Smooth muscle cell (in vitro differentiated cells): ENCODE data around the gene PCNX2. TPM values are rescaled to one million over a fixed set of nuclear protein-coding genes. Genes with fewer than 3 reads are reported as not detected.

Experiments
- DNase-seq: peaks from one replicate; lab custom pipeline; 2025; ENCODE audit not compliant: unreplicated experiment; lab: John Stamatoyannopoulos, UW
- H2AFZ ChIP-seq: fragments of 200-600 bp; sonication (generic); 2 replicates; pipeline ENCODE4 v1.6.0; 2016; ENCODE audit warnings: antibody characterized with exemption, low read depth, mild to moderate bottlenecking
- H3F3A ChIP-seq: fragments of 200-600 bp; sonication (generic); 2 replicates; pipeline ENCODE4 v1.6.0; 2017; ENCODE audit warnings: antibody characterized with exemption, low read depth
- H3K27ac ChIP-seq: fragments of 200-600 bp; sonication (generic); 2 replicates; pipeline ENCODE4 v1.5.1; 2016; ENCODE audit warnings: low read depth, mild to moderate bottlenecking
- H3K27me3 ChIP-seq: fragments of 200-600 bp; sonication (generic); 2 replicates; pipeline ENCODE4 v1.6.1; 2016; ENCODE audit warnings: low read depth, mild to moderate bottlenecking
- H3K36me3 ChIP-seq: fragments of 200-600 bp; sonication (generic); 2 replicates; pipeline ENCODE4 v1.5.1; 2016; ENCODE audit warnings: low read depth
- H3K4me1 ChIP-seq: fragments of 200-600 bp; sonication (generic); 2 replicates; pipeline ENCODE4 v1.5.1; 2016; ENCODE audit warnings: low read depth
- H3K4me2 ChIP-seq: fragments of 200-600 bp; sonication (generic); 2 replicates; pipeline ENCODE4 v1.6.0; 2016; ENCODE audit warnings: mild to moderate bottlenecking
- H3K4me3 ChIP-seq: fragments of 200-600 bp; sonication (generic); 2 replicates; pipeline ENCODE4 v1.5.1; 2016; ENCODE audit warnings: mild to moderate bottlenecking
- H3K79me2 ChIP-seq: fragments of 200-600 bp; sonication (generic); 2 replicates; pipeline ENCODE4 v1.6.0; 2016; ENCODE audit warnings: low read depth, mild to moderate bottlenecking
- H3K9ac ChIP-seq: fragments of 200-600 bp; sonication (generic); 2 replicates; pipeline ENCODE4 v1.6.0; 2016; ENCODE audit warnings: low read depth
- H3K9me3 ChIP-seq: fragments of 200-600 bp; sonication (generic); replicated peaks from 2 replicates; pipeline ENCODE4 v1.5.1; 2016; ENCODE audit warnings: low read depth
- H4K20me1 ChIP-seq: fragments of 200-600 bp; sonication (generic); 2 replicates; pipeline ENCODE4 v1.6.0; 2016; ENCODE audit warnings: low read depth
- CTCF ChIP-seq: fragments of 200-600 bp; sonication (generic); IDR thresholded peaks from 2 replicates; pipeline ENCODE4 v1.5.1; 2017; ENCODE audit warnings: borderline replicate concordance, mild to moderate bottlenecking, antibody characterized with exemption; ENCODE audit not compliant: insufficient read depth, poor library complexity, severe bottlenecking
- WGBS: methylation state at CpG from one replicate; pipeline ENCODE4 v1.1.7; 2016; ENCODE audit warnings: low lambda C conversion rate; 5-methylcytosine and 5-hydroxymethylcytosine counted together
- polyA plus RNA-seq: library from polyadenylated mRNA; unstranded; fragments of >200 nt; fragmentation: Nextera tagmentation; extraction: Ambion mirVana; gene quantifications from 2 replicates; pipeline ENCODE4 v1.2.1, GENCODE V29; 2016
- total RNA-seq: library from RNA; depleted of rRNA; stranded (reverse); fragments of >200 nt; gene quantifications from 2 replicates; pipeline ENCODE4 v1.2.3, GENCODE V29; 2014

The PCNX2 gene
- total and polyA plus RNA-seq, 2 experiments from 2014 or later, result 4.7 to 18.2 TPM

DNA sequence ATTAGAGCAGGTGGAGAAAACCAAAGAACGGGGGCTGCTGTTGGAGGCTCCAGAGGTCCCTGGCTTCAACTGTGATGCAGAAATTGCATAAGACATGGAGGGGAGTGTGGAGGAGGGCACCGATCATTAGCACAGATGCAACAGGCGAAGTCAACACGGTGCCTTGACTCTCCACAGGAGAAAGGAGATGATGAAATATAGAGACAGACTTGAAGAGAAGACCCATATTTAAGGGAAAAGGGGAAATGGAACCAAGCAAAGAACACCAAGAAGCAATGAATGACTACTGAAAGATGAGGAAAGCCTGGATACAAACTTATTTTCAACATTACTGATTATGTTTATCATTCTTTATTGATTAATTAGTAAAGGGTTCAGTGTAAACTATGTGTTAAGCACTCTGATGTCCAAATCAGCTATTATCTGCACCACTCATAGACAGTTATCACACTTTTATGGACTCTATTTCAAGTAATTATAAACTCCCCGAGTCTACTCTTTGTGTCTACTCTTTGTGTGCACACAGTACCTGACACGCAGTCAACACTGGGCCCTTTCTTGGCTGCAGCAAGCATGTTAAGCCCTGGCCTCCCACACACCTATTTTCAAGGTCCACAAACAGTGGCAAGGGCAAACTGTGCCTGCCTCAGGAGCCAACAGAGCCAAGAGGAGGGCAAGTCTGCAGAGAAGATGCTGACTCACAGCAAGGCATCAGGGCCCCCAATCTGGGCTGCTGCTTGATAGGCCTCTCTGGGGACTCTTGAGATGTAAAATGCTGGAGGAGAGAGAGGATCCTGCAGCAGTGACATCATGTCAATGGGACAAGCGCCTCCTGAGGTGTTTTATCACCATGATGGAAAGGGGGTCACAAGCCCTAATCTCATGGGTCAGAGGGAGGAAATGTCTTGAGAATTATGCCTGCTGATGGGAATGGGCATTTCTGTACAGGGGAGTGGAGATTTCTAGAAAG lies 17.6 kb downstream of the PCNX2 start:
- Histone ChIP-seq H3K4me1 (no peaks in the 10 kb centered on the region), H3K4me2 (no peak overlapping the region), H3K9me3 (no peaks in the 10 kb centered on the region), H3K36me3 (no peaks in the 10 kb centered on the region), H3K27ac (no peak overlapping the region), H3K27me3 (no peaks in the 10 kb centered on the region), H4K20me1 (peaks cover 12% of the 10 kb centered on the region), H3K79me2 (no peaks in the 10 kb centered on the region), H3K9ac (no peak overlapping the region), H3K4me3 (no peak overlapping the region), H2AFZ (no peak overlapping the region), H3F3A (no peaks in the 10 kb centered on the region)
- 94% methylated on average over 7 of the region's 7 CpGs for WGBS
- no peak for TF ChIP-seq CTCF
- no peak for DNase-seq

- H4K20me1 ChIP-seq, result peaks cover 29% of the 10 kb centered on the region
- H3K27ac ChIP-seq, result no peak overlapping the region
- H3K27me3 ChIP-seq, result no peaks in the 10 kb centered on the region
- no peaks in the 10 kb centered on the region for H3F3A ChIP-seq
- no peak overlapping the region for H3K4me2 ChIP-seq
- H3K4me1 ChIP-seq, result no peaks in the 10 kb centered on the region
- H3K79me2 ChIP-seq, result no peaks in the 10 kb centered on the region
- no peak for TF ChIP-seq CTCF
- H3K4me3 ChIP-seq, result no peak overlapping the region
- H3K9ac ChIP-seq, result no peak overlapping the region
- 10% methylated on average over 2 of the region's 2 CpGs for WGBS
- no peak for DNase-seq
- no peaks in the 10 kb centered on the region for H3K9me3 ChIP-seq
- H3K36me3 ChIP-seq, result no peaks in the 10 kb centered on the region
- H2AFZ ChIP-seq, result no peak overlapping the region
Observed at GRCh38 chr1:233269656-233270055, 25.9 kb downstream of the PCNX2 start.

- H3K27ac ChIP-seq, result no peak overlapping the region
- no peaks in the 10 kb centered on the region for H3F3A ChIP-seq
- no peak overlapping the region for H2AFZ ChIP-seq
- no peak for DNase-seq
- no peaks in the 10 kb centered on the region for H3K27me3 ChIP-seq
- WGBS, result 77% methylated on average over 3 of the region's 3 CpGs
- peaks cover 24% of the 10 kb centered on the region for H4K20me1 ChIP-seq
- no peaks in the 10 kb centered on the region for H3K9me3 ChIP-seq
- no peaks in the 10 kb centered on the region for H3K4me1 ChIP-seq
- no peak overlapping the region for H3K4me3 ChIP-seq
- no peaks in the 10 kb centered on the region for H3K36me3 ChIP-seq
- H3K79me2 ChIP-seq, result no peaks in the 10 kb centered on the region
- no peak overlapping the region for H3K4me2 ChIP-seq
- no peak for TF ChIP-seq CTCF
- no peak overlapping the region for H3K9ac ChIP-seq
Observed at GRCh38 chr1:233268389-233269022, 27.0 kb downstream of the PCNX2 start.
